Thoracic aorta (tissue), 2 donors: Measurements from ENCODE around the gene WWC1. TPM values are rescaled to one million over a fixed set of nuclear protein-coding genes. Genes with fewer than 3 reads are reported as not detected.

Experiments used
- ATAC-seq: fragments of 150-250 bp; one replicate; pipeline ENCODE4 v1.8.0; 2017; ENCODE audit warnings: low read depth; ENCODE audit not compliant: insufficient number of reproducible peaks, low FRiP score
- DNase-seq: peaks from one replicate; pipeline ENCODE4 v3.0.0-alpha.2; 2020; ENCODE audit warnings: low spot score
- H3K27ac ChIP-seq, 2 donors: fragments of 200-600 bp; sonication (generic); 1 replicate in 1 of 2; 2 replicates in 1 of 2; pipeline ENCODE4 v1.5.1; 2016; ENCODE audit warnings: mild to moderate bottlenecking in 2 of 2, moderate library complexity in 2 of 2
- H3K27me3 ChIP-seq: fragments of 200-600 bp; sonication (generic); replicated peaks from 2 replicates; pipeline ENCODE4 v1.6.0; 2016; ENCODE audit warnings: mild to moderate bottlenecking; ENCODE audit not compliant: insufficient read depth
- H3K36me3 ChIP-seq: fragments of 200-600 bp; sonication (generic); one replicate; pipeline ENCODE4 v1.5.1; 2016
- H3K4me1 ChIP-seq, 2 donors: fragments of 200-600 bp; sonication (generic); 1 replicate in 1 of 2; 2 replicates in 1 of 2; pipeline versions ENCODE4 v1.5.1 to v1.6.0; 2016; ENCODE audit warnings: low read depth in 2 of 2, mild to moderate bottlenecking in 1 of 2; ENCODE audit not compliant: control insufficient read depth in 1 of 2
- H3K4me3 ChIP-seq: fragments of 200-600 bp; sonication (generic); 2 replicates; pipeline ENCODE4 v1.5.1; 2016; ENCODE audit warnings: mild to moderate bottlenecking
- H3K9me3 ChIP-seq: fragments of 200-600 bp; sonication (generic); 2 replicates; pipeline ENCODE4 v1.5.1; 2016
- CTCF ChIP-seq: fragments of 200-600 bp; sonication (generic); IDR thresholded peaks from one replicate; pipeline ENCODE4 v1.5.1; 2019; ENCODE audit warnings: antibody characterized with exemption
- total RNA-seq, 2 donors: library from RNA; depleted of rRNA; stranded (reverse); fragments of >200 nt; gene quantifications; one replicate each; pipeline versions ENCODE4 v1.1.0 to v1.2.3, GENCODE V29; 2016

Gene WWC1
- total RNA-seq, 2 donors from 2014 or later: 3.6 TPM; not detected in 1

- DNase-seq (no peak), ATAC-seq (no peak)
- Histone ChIP-seq H3K4me1 (peaks cover 5% of the 10 kb centered on the region in 2 donors), H3K9me3 (no peaks in the 10 kb centered on the region), H3K27ac (no peak overlapping the region), H3K27me3 (no peaks in the 10 kb centered on the region), H3K36me3 (no peaks in the 10 kb centered on the region), H3K4me3 (no peak overlapping the region)
- TF ChIP-seq CTCF: no peak
These were observed 1.6 kb downstream of the WWC1 start for GRCh38 chr5:168292786-168293696.

- TF ChIP-seq CTCF: no peak
These were observed 4.2 kb downstream of the WWC1 start for GRCh38 chr5:168295574-168296201.

GRCh38 chr5:168296682-168297081 lies 5.2 kb downstream of the WWC1 start:
- Histone ChIP-seq H3K4me3 (no peak overlapping the region), H3K36me3 (no peaks in the 10 kb centered on the region), H3K4me1 (no peaks in the 10 kb centered on the region), H3K9me3 (no peaks in the 10 kb centered on the region), H3K27ac (no peak overlapping the region), H3K27me3 (no peaks in the 10 kb centered on the region)
- no peak for TF ChIP-seq CTCF
- DNase-seq (no peak), ATAC-seq (no peak)

More at GRCh38 chr5:168295574-168296201, 4.2 kb downstream of the WWC1 start:
- no peak overlapping the region for H3K4me3 ChIP-seq
- H3K27ac ChIP-seq: no peak overlapping the region
- ATAC-seq (no peak), DNase-seq (no peak)
- no peaks in the 10 kb centered on the region for H3K9me3 ChIP-seq
- H3K4me1 ChIP-seq: peaks cover 5% of the 10 kb centered on the region in 2 donors
- no peaks in the 10 kb centered on the region for H3K36me3 ChIP-seq
- H3K27me3 ChIP-seq: no peaks in the 10 kb centered on the region

- H3K9me3 ChIP-seq: no peaks in the 10 kb centered on the region
- no peaks in the 10 kb centered on the region for H3K36me3 ChIP-seq
- H3K4me1 ChIP-seq: no peaks in the 10 kb centered on the region
- ATAC-seq: no peak
- TF ChIP-seq CTCF: no peak
- no peak overlapping the region for H3K27ac ChIP-seq
- H3K4me3 ChIP-seq: no peak overlapping the region
- H3K27me3 ChIP-seq: no peaks in the 10 kb centered on the region
- DNase-seq: no peak
These were observed 7.5 kb downstream of the WWC1 start for GRCh38 chr5:168298949-168299348.

- ATAC-seq (no peak), DNase-seq (no peak)
- no peak for TF ChIP-seq CTCF
- Histone ChIP-seq H3K27ac (no peak overlapping the region), H3K27me3 (no peaks in the 10 kb centered on the region), H3K4me1 (no peaks in the 10 kb centered on the region), H3K4me3 (no peak overlapping the region), H3K9me3 (no peaks in the 10 kb centered on the region), H3K36me3 (no peaks in the 10 kb centered on the region)
These were observed 7.9 kb downstream of the WWC1 start for GRCh38 chr5:168299372-168299771.
